SK-N-SH (cell line): ENCODE results near the gene MEX3D.
A peak's percentile ranks its signal among the peaks of the same experiment; 100 is the strongest.

ENCODE experiments used
- FOSL2 ChIP-seq: IDR thresholded peaks from 2 replicates; pipeline ENCODE4 v1.4.0; 2012; ENCODE audit warnings: low read depth, mild to moderate bottlenecking, moderate library complexity, borderline replicate concordance
- GABPA ChIP-seq: IDR thresholded peaks from 2 replicates; pipeline ENCODE4 v1.4.0; 2012; ENCODE audit warnings: low read depth, mild to moderate bottlenecking
- GATA2 ChIP-seq: sonication (generic); formaldehyde crosslinking; IDR thresholded peaks from 2 replicates; pipeline ENCODE4 v1.5.0; 2020; ENCODE audit warnings: mild to moderate bottlenecking, missing genetic modification reagents
- POLR2AphosphoS5 ChIP-seq: IDR thresholded peaks from 2 replicates; pipeline ENCODE4 v1.6.1; 2012; ENCODE audit warnings: low read depth, low read length
- RAD21 ChIP-seq: IDR thresholded peaks from 2 replicates; pipeline ENCODE4 v1.6.1; 2012; ENCODE audit warnings: mild to moderate bottlenecking, low read length
- SMC3 ChIP-seq: IDR thresholded peaks from 2 replicates; pipeline ENCODE4 v1.6.1; 2012; ENCODE audit warnings: low read depth, low read length, improper control_type of control experiment
- TF ChIP-seq, protein P1 (sequence below): fragments of 200-600 bp; sonication (generic); IDR thresholded peaks from 2 replicates; pipeline ENCODE4 v1.6.1; 2017; ENCODE audit warnings: antibody characterized with exemption, mild to moderate bottlenecking, moderate library complexity
- TF ChIP-seq, protein P2 (sequence below): IDR thresholded peaks from 2 replicates; pipeline ENCODE4 v1.4.0; 2012; ENCODE audit warnings: low read depth
- TF ChIP-seq, protein P3 (sequence below): IDR thresholded peaks from 2 replicates; pipeline ENCODE4 v1.6.1; 2012; ENCODE audit warnings: mild to moderate bottlenecking, low read depth, low read length, moderate library complexity
- TF ChIP-seq, protein P4 (sequence below): IDR thresholded peaks from 2 replicates; pipeline ENCODE4 v1.4.0; 2012; ENCODE audit warnings: low read depth, borderline replicate concordance

GRCh38 chr19:1507763-1508506, 60.2 kb downstream of the MEX3D start:
- TF ChIP-seq, protein P1, sequence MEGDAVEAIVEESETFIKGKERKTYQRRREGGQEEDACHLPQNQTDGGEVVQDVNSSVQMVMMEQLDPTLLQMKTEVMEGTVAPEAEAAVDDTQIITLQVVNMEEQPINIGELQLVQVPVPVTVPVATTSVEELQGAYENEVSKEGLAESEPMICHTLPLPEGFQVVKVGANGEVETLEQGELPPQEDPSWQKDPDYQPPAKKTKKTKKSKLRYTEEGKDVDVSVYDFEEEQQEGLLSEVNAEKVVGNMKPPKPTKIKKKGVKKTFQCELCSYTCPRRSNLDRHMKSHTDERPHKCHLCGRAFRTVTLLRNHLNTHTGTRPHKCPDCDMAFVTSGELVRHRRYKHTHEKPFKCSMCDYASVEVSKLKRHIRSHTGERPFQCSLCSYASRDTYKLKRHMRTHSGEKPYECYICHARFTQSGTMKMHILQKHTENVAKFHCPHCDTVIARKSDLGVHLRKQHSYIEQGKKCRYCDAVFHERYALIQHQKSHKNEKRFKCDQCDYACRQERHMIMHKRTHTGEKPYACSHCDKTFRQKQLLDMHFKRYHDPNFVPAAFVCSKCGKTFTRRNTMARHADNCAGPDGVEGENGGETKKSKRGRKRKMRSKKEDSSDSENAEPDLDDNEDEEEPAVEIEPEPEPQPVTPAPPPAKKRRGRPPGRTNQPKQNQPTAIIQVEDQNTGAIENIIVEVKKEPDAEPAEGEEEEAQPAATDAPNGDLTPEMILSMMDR: no peak
- TF ChIP-seq GABPA (0 out of 2 replicates have a peak, but pooled peaks have one; percentile 30), GATA2 (CRISPR knock-in tag) (no peak), POLR2AphosphoS5 (0 out of 2 replicates have a peak, but pooled peaks have one; percentile 18), FOSL2 (no peak), RAD21 (no peak), SMC3 (no peak)
- TF ChIP-seq, protein P2, sequence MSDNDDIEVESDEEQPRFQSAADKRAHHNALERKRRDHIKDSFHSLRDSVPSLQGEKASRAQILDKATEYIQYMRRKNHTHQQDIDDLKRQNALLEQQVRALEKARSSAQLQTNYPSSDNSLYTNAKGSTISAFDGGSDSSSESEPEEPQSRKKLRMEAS: peak; percentile 99
- TF ChIP-seq, protein P3, sequence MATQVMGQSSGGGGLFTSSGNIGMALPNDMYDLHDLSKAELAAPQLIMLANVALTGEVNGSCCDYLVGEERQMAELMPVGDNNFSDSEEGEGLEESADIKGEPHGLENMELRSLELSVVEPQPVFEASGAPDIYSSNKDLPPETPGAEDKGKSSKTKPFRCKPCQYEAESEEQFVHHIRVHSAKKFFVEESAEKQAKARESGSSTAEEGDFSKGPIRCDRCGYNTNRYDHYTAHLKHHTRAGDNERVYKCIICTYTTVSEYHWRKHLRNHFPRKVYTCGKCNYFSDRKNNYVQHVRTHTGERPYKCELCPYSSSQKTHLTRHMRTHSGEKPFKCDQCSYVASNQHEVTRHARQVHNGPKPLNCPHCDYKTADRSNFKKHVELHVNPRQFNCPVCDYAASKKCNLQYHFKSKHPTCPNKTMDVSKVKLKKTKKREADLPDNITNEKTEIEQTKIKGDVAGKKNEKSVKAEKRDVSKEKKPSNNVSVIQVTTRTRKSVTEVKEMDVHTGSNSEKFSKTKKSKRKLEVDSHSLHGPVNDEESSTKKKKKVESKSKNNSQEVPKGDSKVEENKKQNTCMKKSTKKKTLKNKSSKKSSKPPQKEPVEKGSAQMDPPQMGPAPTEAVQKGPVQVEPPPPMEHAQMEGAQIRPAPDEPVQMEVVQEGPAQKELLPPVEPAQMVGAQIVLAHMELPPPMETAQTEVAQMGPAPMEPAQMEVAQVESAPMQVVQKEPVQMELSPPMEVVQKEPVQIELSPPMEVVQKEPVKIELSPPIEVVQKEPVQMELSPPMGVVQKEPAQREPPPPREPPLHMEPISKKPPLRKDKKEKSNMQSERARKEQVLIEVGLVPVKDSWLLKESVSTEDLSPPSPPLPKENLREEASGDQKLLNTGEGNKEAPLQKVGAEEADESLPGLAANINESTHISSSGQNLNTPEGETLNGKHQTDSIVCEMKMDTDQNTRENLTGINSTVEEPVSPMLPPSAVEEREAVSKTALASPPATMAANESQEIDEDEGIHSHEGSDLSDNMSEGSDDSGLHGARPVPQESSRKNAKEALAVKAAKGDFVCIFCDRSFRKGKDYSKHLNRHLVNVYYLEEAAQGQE: 0 out of 2 replicates have a peak, but pooled peaks have one; percentile 6
- TF ChIP-seq, protein P4, sequence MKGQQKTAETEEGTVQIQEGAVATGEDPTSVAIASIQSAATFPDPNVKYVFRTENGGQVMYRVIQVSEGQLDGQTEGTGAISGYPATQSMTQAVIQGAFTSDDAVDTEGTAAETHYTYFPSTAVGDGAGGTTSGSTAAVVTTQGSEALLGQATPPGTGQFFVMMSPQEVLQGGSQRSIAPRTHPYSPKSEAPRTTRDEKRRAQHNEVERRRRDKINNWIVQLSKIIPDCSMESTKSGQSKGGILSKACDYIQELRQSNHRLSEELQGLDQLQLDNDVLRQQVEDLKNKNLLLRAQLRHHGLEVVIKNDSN: no peak
